ENCODE measurements around the gene GDPGP1.

Gene GDPGP1

DNA sequence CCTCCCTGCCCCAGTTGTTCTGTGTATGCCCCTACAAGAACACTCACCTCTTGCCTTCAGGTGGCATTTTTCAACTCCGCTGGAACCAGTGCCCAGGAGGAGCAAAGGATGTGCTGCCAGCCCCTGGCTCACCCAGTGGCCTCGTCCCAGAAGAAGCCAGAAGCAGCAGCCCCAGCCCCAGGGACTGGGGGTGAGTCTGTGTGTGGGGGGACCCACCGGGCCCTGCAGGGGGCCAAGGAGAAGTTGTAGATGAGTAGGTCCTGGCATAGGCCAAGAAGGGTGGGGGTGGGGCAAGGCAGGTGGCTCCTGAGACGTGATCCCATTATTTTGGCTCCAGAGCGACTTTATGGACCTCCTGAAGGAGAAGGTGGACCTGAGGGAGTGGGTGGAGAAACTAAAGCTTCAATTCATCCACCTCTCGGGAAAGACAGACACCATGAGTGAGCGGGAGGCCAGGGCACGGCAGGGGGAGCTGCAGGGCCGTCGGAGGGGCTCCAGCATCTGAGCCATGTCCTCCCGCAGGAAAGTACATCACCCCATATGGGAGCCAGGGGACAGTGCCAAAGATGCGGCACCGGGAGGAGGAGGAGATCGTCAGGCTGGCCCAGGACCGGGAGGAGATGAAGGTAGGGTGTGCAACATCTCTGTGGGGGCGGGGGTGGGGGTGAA lies 60.7 kb downstream of the GDPGP1 start:
- Histone ChIP-seq H3K9me2 (ENCODE audit: low read depth, low read length) (no peaks in the 10 kb centered on the region), H3K27ac (ENCODE audit: low read depth, low read length, poor library complexity, severe bottlenecking) (no peak overlapping the region), H4K20me1 (ENCODE audit: insufficient read depth, low read length) (no peaks in the 10 kb centered on the region), H3K9ac (ENCODE audit: low read length) (no peak overlapping the region), H3K36me3 (ENCODE audit: insufficient read depth, low read length) (no peaks in the 10 kb centered on the region), H3K4me1 (ENCODE audit: insufficient read depth, low read length, severe bottlenecking) (peaks cover 10% of the 10 kb centered on the region), H3K4me3 (ENCODE audit: low read depth, low read length, poor library complexity, severe bottlenecking) (no peak overlapping the region), H3K79me2 (ENCODE audit: insufficient read depth, low read length) (no peaks in the 10 kb centered on the region), H2AFZ (ENCODE audit: low read length) (no peak overlapping the region), H3K4me2 (ENCODE audit: low read length) (no peak overlapping the region), H3K9me3 (ENCODE audit: low read length) (no peaks in the 10 kb centered on the region), H3F3A (ENCODE audit: insufficient read depth, low read length) (no peaks in the 10 kb centered on the region), H3K27me3 (ENCODE audit: insufficient read depth, low read length) (no peaks in the 10 kb centered on the region)
- TF ChIP-seq, protein P1, sequence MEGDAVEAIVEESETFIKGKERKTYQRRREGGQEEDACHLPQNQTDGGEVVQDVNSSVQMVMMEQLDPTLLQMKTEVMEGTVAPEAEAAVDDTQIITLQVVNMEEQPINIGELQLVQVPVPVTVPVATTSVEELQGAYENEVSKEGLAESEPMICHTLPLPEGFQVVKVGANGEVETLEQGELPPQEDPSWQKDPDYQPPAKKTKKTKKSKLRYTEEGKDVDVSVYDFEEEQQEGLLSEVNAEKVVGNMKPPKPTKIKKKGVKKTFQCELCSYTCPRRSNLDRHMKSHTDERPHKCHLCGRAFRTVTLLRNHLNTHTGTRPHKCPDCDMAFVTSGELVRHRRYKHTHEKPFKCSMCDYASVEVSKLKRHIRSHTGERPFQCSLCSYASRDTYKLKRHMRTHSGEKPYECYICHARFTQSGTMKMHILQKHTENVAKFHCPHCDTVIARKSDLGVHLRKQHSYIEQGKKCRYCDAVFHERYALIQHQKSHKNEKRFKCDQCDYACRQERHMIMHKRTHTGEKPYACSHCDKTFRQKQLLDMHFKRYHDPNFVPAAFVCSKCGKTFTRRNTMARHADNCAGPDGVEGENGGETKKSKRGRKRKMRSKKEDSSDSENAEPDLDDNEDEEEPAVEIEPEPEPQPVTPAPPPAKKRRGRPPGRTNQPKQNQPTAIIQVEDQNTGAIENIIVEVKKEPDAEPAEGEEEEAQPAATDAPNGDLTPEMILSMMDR (IDR thresholded peaks at IDR 0.05; ENCODE audit: low read length): peak; percentile 41
- TF ChIP-seq EZH2 (IDR thresholded peaks at IDR 0.05; ENCODE audit: borderline replicate concordance, low read length): no peak

DNA sequence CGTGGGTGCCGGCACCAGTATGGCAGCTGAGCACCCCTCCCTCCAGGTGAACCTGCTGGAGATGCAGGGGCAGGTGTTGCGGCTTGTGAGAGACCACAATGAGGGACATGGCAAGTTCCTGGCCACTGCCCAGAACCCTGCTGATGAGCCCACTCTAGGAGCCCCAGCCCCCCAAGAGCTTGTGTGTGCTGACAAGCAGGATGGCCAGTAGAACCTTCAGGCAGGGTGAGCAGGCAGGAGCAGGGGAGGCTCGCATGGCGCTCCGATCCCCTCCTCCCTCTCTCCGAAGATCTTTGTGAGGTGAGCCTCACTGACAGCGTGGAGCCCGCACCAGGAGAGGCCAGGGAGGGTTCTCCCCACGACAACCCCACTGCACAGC lies 61.2 kb downstream of the GDPGP1 start:
- Histone ChIP-seq H4K20me1 (ENCODE audit: insufficient read depth, low read length) (no peaks in the 10 kb centered on the region), H3K27ac (ENCODE audit: low read depth, low read length, poor library complexity, severe bottlenecking) (no peak overlapping the region), H2AFZ (ENCODE audit: low read length) (no peak overlapping the region), H3K4me1 (ENCODE audit: insufficient read depth, low read length, severe bottlenecking) (peaks cover 10% of the 10 kb centered on the region), H3K4me2 (ENCODE audit: low read length) (no peak overlapping the region), H3K79me2 (ENCODE audit: insufficient read depth, low read length) (no peaks in the 10 kb centered on the region), H3K36me3 (ENCODE audit: insufficient read depth, low read length) (no peaks in the 10 kb centered on the region), H3K9me2 (ENCODE audit: low read depth, low read length) (no peaks in the 10 kb centered on the region), H3F3A (ENCODE audit: insufficient read depth, low read length) (no peaks in the 10 kb centered on the region), H3K9me3 (ENCODE audit: low read length) (no peaks in the 10 kb centered on the region), H3K27me3 (ENCODE audit: insufficient read depth, low read length) (no peaks in the 10 kb centered on the region), H3K9ac (ENCODE audit: low read length) (no peak overlapping the region), H3K4me3 (ENCODE audit: low read depth, low read length, poor library complexity, severe bottlenecking) (no peak overlapping the region)
- TF ChIP-seq EZH2 (IDR thresholded peaks at IDR 0.05; ENCODE audit: borderline replicate concordance, low read length): no peak
- TF ChIP-seq, protein P1 (IDR thresholded peaks at IDR 0.05; ENCODE audit: low read length): no peak

Measured in OCI-LY1 (cell line).